C4-2B (cell line): ENCODE data around the gene STEAP1B.

Experiments used
- CTCF ChIP-seq: fragments of 450-650 bp; conservative IDR thresholded peaks from 2 replicates; pipeline ENCODE4 v1.5.1; 2017; ENCODE audit warnings: mild to moderate bottlenecking
- ZFX ChIP-seq: fragments of 450-650 bp; IDR thresholded peaks from 2 replicates; pipeline ENCODE4 v1.6.1; 2017

GRCh38 chr7:22545529-22545928 lies 45.5 kb upstream of the STEAP1B start:
- no peak for TF ChIP-seq CTCF
- TF ChIP-seq ZFX: no peak
